ENCODE results near the gene IGLL5. TPM values are rescaled to one million over a fixed set of nuclear protein-coding genes. Genes with fewer than 3 reads are reported as not detected.

IGLL5 gene
- total RNA-seq, 1 donor from 2014 or later: 0.47 TPM

- intact Hi-C loops (cut with micrococcal nuclease): no loop called here
- H3K4me3 ChIP-seq: no peak overlapping the region
- no peak for TF ChIP-seq CTCF (IDR thresholded peaks at IDR 0.05; ENCODE audit: borderline replicate concordance)
- DNase-seq: no peak
- no peaks in the 10 kb centered on the region for H3K4me1 ChIP-seq
- no peaks in the 10 kb centered on the region for H3K36me3 ChIP-seq
- no peaks in the 10 kb centered on the region for H3K9me3 ChIP-seq (replicated peaks)
- H3K27ac ChIP-seq (replicated peaks): no peak overlapping the region
- H3K27me3 ChIP-seq (ENCODE audit: low read depth): peaks cover 88% of the 10 kb centered on the region
These were observed 1.1 kb downstream of the IGLL5 start for GRCh38 chr22:22888571-22889353.

- TF ChIP-seq CTCF (IDR thresholded peaks at IDR 0.05; ENCODE audit: borderline replicate concordance): no peak
- intact Hi-C loops (cut with micrococcal nuclease): no loop called here
- no peak for DNase-seq
- no peaks in the 10 kb centered on the region for H3K36me3 ChIP-seq
- no peaks in the 10 kb centered on the region for H3K9me3 ChIP-seq (replicated peaks)
- no peak overlapping the region for H3K27ac ChIP-seq (replicated peaks)
- H3K4me3 ChIP-seq: no peak overlapping the region
- peaks cover 89% of the 10 kb centered on the region for H3K27me3 ChIP-seq (ENCODE audit: low read depth)
- no peaks in the 10 kb centered on the region for H3K4me1 ChIP-seq
These were observed 2.5 kb downstream of the IGLL5 start for GRCh38 chr22:22890085-22890484.

GRCh38 chr22:22891139-22891621, 3.6 kb downstream of the IGLL5 start:
- H3K36me3 ChIP-seq: no peaks in the 10 kb centered on the region
- no peak for DNase-seq
- intact Hi-C loops (cut with micrococcal nuclease): no loop called here
- no peak for TF ChIP-seq CTCF (IDR thresholded peaks at IDR 0.05; ENCODE audit: borderline replicate concordance)
- no peaks in the 10 kb centered on the region for H3K4me1 ChIP-seq
- H3K9me3 ChIP-seq (replicated peaks): no peaks in the 10 kb centered on the region
- no peak overlapping the region for H3K27ac ChIP-seq (replicated peaks)
- peaks cover 90% of the 10 kb centered on the region for H3K27me3 ChIP-seq (ENCODE audit: low read depth)
- no peak overlapping the region for H3K4me3 ChIP-seq

GRCh38 chr22:22892096-22893052, 4.8 kb downstream of the IGLL5 start:
- no peak overlapping the region for H3K27ac ChIP-seq (replicated peaks)
- H3K4me3 ChIP-seq: no peak overlapping the region
- no peaks in the 10 kb centered on the region for H3K4me1 ChIP-seq
- TF ChIP-seq CTCF (IDR thresholded peaks at IDR 0.05; ENCODE audit: borderline replicate concordance): no peak
- intact Hi-C loops (cut with micrococcal nuclease): no loop called here
- H3K9me3 ChIP-seq (replicated peaks): no peaks in the 10 kb centered on the region
- H3K36me3 ChIP-seq: no peaks in the 10 kb centered on the region
- peaks cover 88% of the 10 kb centered on the region for H3K27me3 ChIP-seq (ENCODE audit: low read depth)
- no peak for DNase-seq

- intact Hi-C loops (cut with micrococcal nuclease): no loop called here
- TF ChIP-seq CTCF (IDR thresholded peaks at IDR 0.05; ENCODE audit: borderline replicate concordance): no peak
- no peak for DNase-seq
- peaks cover 80% of the 10 kb centered on the region for H3K27me3 ChIP-seq (ENCODE audit: low read depth)
- H3K27ac ChIP-seq (replicated peaks): no peak overlapping the region
- no peaks in the 10 kb centered on the region for H3K36me3 ChIP-seq
- H3K9me3 ChIP-seq (replicated peaks): no peaks in the 10 kb centered on the region
- no peaks in the 10 kb centered on the region for H3K4me1 ChIP-seq
- no peak overlapping the region for H3K4me3 ChIP-seq
These were observed 5.6 kb downstream of the IGLL5 start for GRCh38 chr22:22893077-22893805.
